Measurements from ENCODE around the gene CD52. TPM values are rescaled to one million over a fixed set of nuclear protein-coding genes. Genes with fewer than 3 reads are reported as not detected.

The CD52 gene
- polyA plus RNA-seq, 4 donors = 23.1 to 116 (median 36.8) TPM

DNA sequence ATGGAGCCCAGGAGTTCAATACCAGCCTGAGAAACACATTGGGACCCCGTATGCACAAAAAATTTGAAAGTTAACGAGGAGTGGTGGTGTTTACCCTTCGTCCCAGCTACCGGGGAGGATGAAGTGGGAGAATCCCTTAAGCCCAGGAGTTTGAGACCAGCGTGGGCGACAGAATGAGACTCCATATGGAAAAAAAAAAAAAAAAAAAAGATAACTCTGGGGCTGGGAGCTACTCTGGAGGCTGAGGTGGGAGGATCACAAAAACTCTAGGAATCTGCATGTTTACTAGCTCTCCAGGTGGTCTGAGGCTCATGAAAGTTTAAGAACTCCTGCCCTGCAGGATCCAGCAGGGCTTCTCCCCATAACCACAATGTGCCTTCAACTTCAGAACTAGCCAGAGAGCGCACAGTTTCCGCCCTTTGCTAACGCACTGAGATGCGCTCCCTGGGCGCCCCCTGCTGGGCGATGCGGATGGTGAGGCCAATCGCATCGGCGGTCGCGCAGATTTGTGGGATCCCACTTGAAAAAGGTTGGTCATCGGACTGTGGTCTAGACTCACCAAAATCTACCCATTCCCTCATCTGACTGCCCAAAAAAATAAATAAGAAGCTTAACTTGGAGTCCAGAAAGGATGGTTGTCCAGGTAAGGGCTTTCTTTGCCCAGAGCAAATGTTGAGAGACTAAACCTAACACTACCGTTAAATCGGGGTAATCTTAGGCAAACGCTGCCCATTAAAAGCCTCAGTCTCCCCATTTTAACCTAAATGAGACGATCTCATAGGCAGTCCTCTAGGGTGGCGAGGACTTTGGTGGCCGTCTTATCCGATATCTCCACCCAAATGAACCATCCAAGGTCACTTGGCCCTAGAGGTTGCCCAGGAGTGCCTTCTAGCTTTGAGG, 46.0 kb downstream of the CD52 start:
- no peak overlapping the region for H3K4me3 ChIP-seq (ENCODE audit: low read depth in 1 of 3, low read length in 3 of 3)
- peak; percentile 83 to 90 for DNase-seq
- no peaks in the 10 kb centered on the region for H3K36me3 ChIP-seq (ENCODE audit: control insufficient read depth in 3 of 3, insufficient read depth in 2 of 3, low read depth in 1 of 3, low read length in 3 of 3)
- no peak for FAIRE-seq
- peaks cover 0 to 18% (median 0%) of the 10 kb centered on the region in 3 donors for H3K4me1 ChIP-seq (ENCODE audit: control insufficient read depth in 3 of 3, insufficient read depth in 2 of 3, low read depth in 1 of 3, low read length in 2 of 3)
- H3K9me3 ChIP-seq (ENCODE audit: control insufficient read depth in 2 of 2, insufficient read depth in 1 of 2, low read depth in 1 of 2, low read length in 1 of 2) = no peaks in the 10 kb centered on the region
- H3K27ac ChIP-seq (ENCODE audit: low read depth in 1 of 3, low read length in 2 of 3) = no peak overlapping the region
- WGBS, 3 donors = 22 to 35% (median 28%) methylated on average over 26 of the region's 26 CpGs
- H3K27me3 ChIP-seq (ENCODE audit: control insufficient read depth in 3 of 3, insufficient read depth in 3 of 3, low read length in 3 of 3) = peaks cover 0 to 23% (median 6%) of the 10 kb centered on the region in 3 donors

DNA sequence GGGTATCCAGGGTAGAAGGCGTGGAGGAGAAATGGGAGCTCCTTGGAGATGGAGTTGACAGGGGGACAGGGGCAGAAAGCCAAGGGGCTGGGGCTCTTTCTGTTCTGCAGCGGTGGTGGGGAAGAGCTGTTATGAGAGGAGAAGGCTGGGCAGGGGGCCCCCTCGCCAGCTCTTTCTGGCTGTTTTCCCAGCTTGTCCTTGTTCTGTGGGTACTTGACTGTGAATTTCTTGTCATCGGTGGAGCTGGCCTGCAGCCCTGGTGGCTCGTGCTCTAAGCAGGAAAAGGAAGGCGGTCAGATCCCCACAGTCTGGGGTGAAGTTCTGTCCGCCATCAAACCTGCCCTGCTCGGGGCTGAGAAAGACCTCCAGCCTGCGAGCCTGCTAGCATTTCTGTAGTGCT, 47.2 kb downstream of the CD52 start:
- DNase-seq (no peak), FAIRE-seq (no peak)
- peaks cover 0 to 10% (median 0%) of the 10 kb centered on the region in 3 donors for H3K4me1 ChIP-seq (ENCODE audit: control insufficient read depth in 3 of 3, insufficient read depth in 2 of 3, low read depth in 1 of 3, low read length in 2 of 3)
- H3K4me3 ChIP-seq (ENCODE audit: low read depth in 1 of 3, low read length in 3 of 3) = no peak overlapping the region
- H3K36me3 ChIP-seq (ENCODE audit: control insufficient read depth in 3 of 3, insufficient read depth in 2 of 3, low read depth in 1 of 3, low read length in 3 of 3) = no peaks in the 10 kb centered on the region
- no peak overlapping the region for H3K27ac ChIP-seq (ENCODE audit: low read depth in 1 of 3, low read length in 2 of 3)
- no peaks in the 10 kb centered on the region for H3K9me3 ChIP-seq (ENCODE audit: control insufficient read depth in 2 of 2, insufficient read depth in 1 of 2, low read depth in 1 of 2, low read length in 1 of 2)
- peaks cover 0 to 24% (median 6%) of the 10 kb centered on the region in 3 donors for H3K27me3 ChIP-seq (ENCODE audit: control insufficient read depth in 3 of 3, insufficient read depth in 3 of 3, low read length in 3 of 3)
- WGBS, 3 donors = 44 to 60% (median 55%) methylated on average over 9 of the region's 9 CpGs

DNA sequence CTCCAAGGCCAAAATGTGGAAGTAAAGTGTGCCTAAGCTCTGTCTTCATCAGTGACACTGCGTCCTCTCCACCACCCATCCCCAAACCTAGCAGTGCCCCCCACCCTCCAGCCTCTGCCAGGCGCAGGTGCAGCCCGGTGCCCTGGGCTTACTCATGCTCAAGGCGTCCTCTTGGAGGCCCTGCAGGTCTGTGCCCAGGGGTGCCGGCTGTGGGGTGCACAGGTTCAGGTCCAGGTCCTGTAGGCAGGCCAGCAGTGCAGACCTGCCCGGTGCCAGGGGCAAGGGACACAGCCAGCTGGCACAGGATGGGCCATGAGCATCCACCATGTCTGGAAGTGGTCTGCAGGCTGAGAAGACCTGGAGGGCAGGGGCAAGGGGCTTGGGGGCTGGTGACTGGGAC, 49.7 kb downstream of the CD52 start:
- no peak for FAIRE-seq
- Histone ChIP-seq H3K4me1 (ENCODE audit: control insufficient read depth in 3 of 3, insufficient read depth in 2 of 3, low read depth in 1 of 3, low read length in 2 of 3) (no peaks in the 10 kb centered on the region), H3K27ac (ENCODE audit: low read depth in 1 of 3, low read length in 2 of 3) (no peak overlapping the region), H3K27me3 (ENCODE audit: control insufficient read depth in 3 of 3, insufficient read depth in 3 of 3, low read length in 3 of 3) (peaks cover 0 to 20% (median 2%) of the 10 kb centered on the region in 3 donors), H3K9me3 (ENCODE audit: control insufficient read depth in 2 of 2, insufficient read depth in 1 of 2, low read depth in 1 of 2, low read length in 1 of 2) (peaks cover 0 to 3% of the 10 kb centered on the region in 2 donors), H3K36me3 (ENCODE audit: control insufficient read depth in 3 of 3, insufficient read depth in 2 of 3, low read depth in 1 of 3, low read length in 3 of 3) (no peaks in the 10 kb centered on the region), H3K4me3 (ENCODE audit: low read depth in 1 of 3, low read length in 3 of 3) (no peak overlapping the region)
- 71 to 87% (median 86%) methylated on average over 6 of the region's 6 CpGs for WGBS, 3 donors
- no peak for DNase-seq

DNA sequence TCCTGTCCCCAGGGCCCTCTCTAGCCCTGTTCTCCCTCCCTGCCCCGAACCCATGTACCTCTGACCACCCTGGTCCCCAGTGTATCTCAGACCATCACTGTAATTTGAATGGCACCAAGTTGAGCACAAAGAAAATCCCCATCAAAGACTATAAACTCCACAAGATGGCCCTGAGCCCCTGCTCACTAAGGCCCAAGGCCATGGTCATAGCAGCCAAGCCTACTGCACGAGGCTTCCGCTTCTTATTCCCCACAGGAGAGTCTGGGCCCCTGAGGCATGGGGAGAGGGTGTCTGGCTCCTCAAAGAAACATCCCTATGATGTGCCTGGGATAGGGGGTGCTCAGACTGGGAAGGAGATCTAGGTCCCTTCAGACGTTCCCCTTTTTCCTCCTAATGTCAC, 50.2 kb downstream of the CD52 start:
- DNase-seq (no peak), FAIRE-seq (no peak)
- no peaks in the 10 kb centered on the region for H3K36me3 ChIP-seq (ENCODE audit: control insufficient read depth in 3 of 3, insufficient read depth in 2 of 3, low read depth in 1 of 3, low read length in 3 of 3)
- H3K9me3 ChIP-seq (ENCODE audit: control insufficient read depth in 2 of 2, insufficient read depth in 1 of 2, low read depth in 1 of 2, low read length in 1 of 2) = peaks cover 0 to 3% of the 10 kb centered on the region in 2 donors
- H3K4me3 ChIP-seq (ENCODE audit: low read depth in 1 of 3, low read length in 3 of 3) = no peak overlapping the region
- H3K4me1 ChIP-seq (ENCODE audit: control insufficient read depth in 3 of 3, insufficient read depth in 2 of 3, low read depth in 1 of 3, low read length in 2 of 3) = no peaks in the 10 kb centered on the region
- H3K27ac ChIP-seq (ENCODE audit: low read depth in 1 of 3, low read length in 2 of 3) = no peak overlapping the region
- peaks cover 0 to 20% (median 2%) of the 10 kb centered on the region in 3 donors for H3K27me3 ChIP-seq (ENCODE audit: control insufficient read depth in 3 of 3, insufficient read depth in 3 of 3, low read length in 3 of 3)
- WGBS, 3 donors = 74 to 76% (median 75%) methylated on average over 4 of the region's 4 CpGs

DNA sequence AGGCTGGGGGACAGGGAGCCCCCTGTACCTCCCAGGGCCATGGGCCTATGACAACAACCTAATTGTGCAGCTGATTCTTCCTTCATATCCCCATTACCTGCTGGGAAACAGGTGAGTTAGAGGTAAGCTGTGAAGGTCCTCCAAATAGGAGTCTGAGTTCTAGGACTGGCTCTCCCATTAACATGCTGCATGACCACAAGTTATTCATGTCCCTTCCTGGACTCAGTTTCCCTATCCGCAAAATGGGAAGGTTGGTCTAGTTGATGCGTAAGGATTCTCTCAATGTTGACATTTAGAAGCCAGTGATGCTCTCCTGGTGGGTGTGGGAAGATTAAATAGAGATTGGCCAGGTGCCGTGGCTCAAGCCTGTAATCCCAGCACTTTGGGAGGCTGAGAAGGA, 50.7 kb downstream of the CD52 start:
- H3K27me3 ChIP-seq (ENCODE audit: control insufficient read depth in 3 of 3, insufficient read depth in 3 of 3, low read length in 3 of 3) = peaks cover 0 to 20% (median 2%) of the 10 kb centered on the region in 3 donors
- FAIRE-seq (no peak), DNase-seq (no peak)
- H3K4me3 ChIP-seq (ENCODE audit: low read depth in 1 of 3, low read length in 3 of 3) = no peak overlapping the region
- H3K36me3 ChIP-seq (ENCODE audit: control insufficient read depth in 3 of 3, insufficient read depth in 2 of 3, low read depth in 1 of 3, low read length in 3 of 3) = no peaks in the 10 kb centered on the region
- H3K27ac ChIP-seq (ENCODE audit: low read depth in 1 of 3, low read length in 2 of 3) = no peak overlapping the region
- 90 to 99% (median 94%) methylated on average over 3 of the region's 3 CpGs for WGBS, 3 donors
- H3K4me1 ChIP-seq (ENCODE audit: control insufficient read depth in 3 of 3, insufficient read depth in 2 of 3, low read depth in 1 of 3, low read length in 2 of 3) = no peaks in the 10 kb centered on the region
- H3K9me3 ChIP-seq (ENCODE audit: control insufficient read depth in 2 of 2, insufficient read depth in 1 of 2, low read depth in 1 of 2, low read length in 1 of 2) = peaks cover 0 to 3% of the 10 kb centered on the region in 2 donors

Other genes with a start within 250 kb of the CD52 start
- gene PDIK1L, start 206.1 kb upstream of the CD52 start, polyA plus RNA-seq = 10 to 100 TPM in 1 of 4 donors, 1 to 10 TPM in 3; 3.2 to 13.9 (median 5.3) TPM
- gene FAM110D, start 158.9 kb upstream of the CD52 start, polyA plus RNA-seq = 1 to 10 TPM in 1 of 4 donors, under 1 TPM in 2, not detected in 1; 0.32 to 3.1 (median 0.54) TPM
- not detected for gene C1orf232, start 149.0 kb upstream of the CD52 start, polyA plus RNA-seq
- 100 to 1,000 TPM in 2 of 4 donors, 10 to 100 TPM in 2; 27.7 to 152 (median 94.7) TPM for gene ZNF593, start 148.1 kb upstream of the CD52 start, polyA plus RNA-seq
- under 1 TPM in 2 of 4 donors, not detected in 2; 0.16 to 0.50 TPM for gene ZNF593OS, start 146.1 kb upstream of the CD52 start, polyA plus RNA-seq
- gene CNKSR1, start 140.5 kb upstream of the CD52 start, polyA plus RNA-seq = 10 to 100 TPM; 16.1 to 85.0 (median 47.9) TPM
- under 1 TPM in 1 of 4 donors, not detected in 3; 0.09 TPM for gene CATSPER4, start 127.4 kb upstream of the CD52 start, polyA plus RNA-seq
- gene CEP85, start 83.8 kb upstream of the CD52 start, polyA plus RNA-seq = 10 to 100 TPM in 1 of 4 donors, 1 to 10 TPM in 3; 2.7 to 11.0 (median 5.6) TPM
- 100 to 1,000 TPM in 3 of 4 donors, 10 to 100 TPM in 1; 90.9 to 238 (median 178) TPM for gene SH3BGRL3, start 37.9 kb upstream of the CD52 start, polyA plus RNA-seq
- 10 to 100 TPM in 2 of 4 donors, 1 to 10 TPM in 2; 1.1 to 35.5 (median 11.4) TPM for gene UBXN11, start 11.3 kb upstream of the CD52 start, polyA plus RNA-seq
- gene CRYBG2, start 36.2 kb downstream of the CD52 start, polyA plus RNA-seq = 100 to 1,000 TPM in 2 of 4 donors, 1 to 10 TPM in 2; 2.4 to 267 (median 63.7) TPM
- gene ZNF683, start 54.8 kb downstream of the CD52 start, polyA plus RNA-seq = under 1 TPM in 2 of 4 donors, not detected in 2; 0.07 to 0.13 TPM
- gene LIN28A, start 92.9 kb downstream of the CD52 start, polyA plus RNA-seq = under 1 TPM in 1 of 4 donors, not detected in 3; 0.03 TPM
- gene DHDDS, start 114.4 kb downstream of the CD52 start, polyA plus RNA-seq = 10 to 100 TPM; 21.2 to 32.9 (median 30.8) TPM
- gene HMGN2, start 154.5 kb downstream of the CD52 start, polyA plus RNA-seq = 100 to 1,000 TPM; 231 to 855 (median 506) TPM
- 100 to 1,000 TPM in 3 of 4 donors, 10 to 100 TPM in 1; 60.9 to 223 (median 139) TPM for gene RPS6KA1, start 211.8 kb downstream of the CD52 start, polyA plus RNA-seq